ENCODE data around the gene SH3PXD2B.

- no peak for TF ChIP-seq YY1 (IDR thresholded peaks at IDR 0.05; ENCODE audit: extremely low read depth, insufficient replicate concordance, low read depth, low read length)
- no peak for TF ChIP-seq CBX3 (IDR thresholded peaks at IDR 0.05; ENCODE audit: low read depth)
- TF ChIP-seq CTCF (IDR thresholded peaks at IDR 0.05 in 2 of 3, conservative IDR thresholded peaks at IDR 0.05 in 1 of 3; ENCODE audit: borderline replicate concordance in 1 of 3, insufficient read depth in 1 of 3, low read depth in 2 of 3, low read length in 2 of 3): no peak
- TF ChIP-seq REST (IDR thresholded peaks at IDR 0.05; ENCODE audit: low read depth): no peak
- no peak for TF ChIP-seq EZH2phosphoT487 (IDR thresholded peaks at IDR 0.05; ENCODE audit: borderline replicate concordance)
Measured at GRCh38 chr5:172426086-172426485, 28.2 kb downstream of the SH3PXD2B start.

Measured in HCT116 (cell line).